T-helper 2 cell treated with Interferon-gamma antibody and Interleukin-4, amounts not matched to agents 100 ng/mL and 5 ng/mL, for 36 hours (primary cell): ENCODE measurements around the gene CDHR3. TPM values are rescaled to one million over a fixed set of nuclear protein-coding genes. Genes with fewer than 3 reads are reported as not detected.

Experiments
- intact Hi-C: fragments of 100-400 bp; cut with micrococcal nuclease; formaldehyde crosslinking; loops from one replicate; pipeline ENCODE4 v1.15.1; 2023
- total RNA-seq: library from RNA; stranded (reverse); gene quantifications from 2 replicates; pipeline ENCODE4 v1.2.3, GENCODE V29; 2022

CDHR3 gene
- total RNA-seq, 1 donor from 2014 or later = 2.7 TPM

- intact Hi-C loops = no loop called here
Observed at GRCh38 chr7:106061301-106061979, 98.4 kb downstream of the CDHR3 start.

- intact Hi-C loops = no loop called here
Observed at GRCh38 chr7:106062006-106062405, 98.9 kb downstream of the CDHR3 start.

GRCh38 chr7:106062521-106062931 lies 99.5 kb downstream of the CDHR3 start:
- intact Hi-C loops = no loop called here

GRCh38 chr7:106063024-106063423 lies 100.0 kb downstream of the CDHR3 start:
- intact Hi-C loops = no loop called here

GRCh38 chr7:106063692-106064091 lies 100.6 kb downstream of the CDHR3 start:
- intact Hi-C loops = no loop called here

GRCh38 chr7:106064316-106064715 lies 101.3 kb downstream of the CDHR3 start:
- intact Hi-C loops = no loop called here

- intact Hi-C loops = no loop called here
Observed at GRCh38 chr7:106064771-106065574, 101.9 kb downstream of the CDHR3 start.

- intact Hi-C loops = no loop called here
Observed at GRCh38 chr7:106065575-106066500, 102.8 kb downstream of the CDHR3 start.

- intact Hi-C loops = no loop called here
Observed at GRCh38 chr7:106067678-106068077, 104.6 kb downstream of the CDHR3 start.

- intact Hi-C loops = no loop called here
Observed at GRCh38 chr7:106068538-106068961, 105.5 kb downstream of the CDHR3 start.

GRCh38 chr7:106068986-106069385 lies 105.9 kb downstream of the CDHR3 start:
- intact Hi-C loops = no loop called here

- intact Hi-C loops = loop anchor here (2.0 to 5.0 kb wide), 4 partner anchors 47 to 593 kb away; partner anchors contain the start of genes CCDC71L and NAMPT
Observed at GRCh38 chr7:106069471-106070200, 106.6 kb downstream of the CDHR3 start.

GRCh38 chr7:106070201-106070551 lies 107.1 kb downstream of the CDHR3 start:
- intact Hi-C loops = loop anchor here (2.0 to 5.0 kb wide), 4 partner anchors 47 to 592 kb away; partner anchors contain the start of genes CCDC71L and NAMPT

GRCh38 chr7:106070567-106071254 lies 107.6 kb downstream of the CDHR3 start:
- intact Hi-C loops = loop anchor here (2.0 to 5.0 kb wide), 4 partner anchors 48 to 592 kb away; partner anchors contain the start of genes CCDC71L and NAMPT

GRCh38 chr7:106071356-106071998 lies 108.4 kb downstream of the CDHR3 start:
- intact Hi-C loops = loop anchor here (2.0 to 5.0 kb wide), 4 partner anchors 49 to 591 kb away; partner anchors contain the start of genes CCDC71L and NAMPT

- intact Hi-C loops = loop anchor here (2.0 to 5.0 kb wide), 4 partner anchors 49 to 590 kb away; partner anchors contain the start of genes CCDC71L and NAMPT
Observed at GRCh38 chr7:106071999-106072714, 109.1 kb downstream of the CDHR3 start.

GRCh38 chr7:106072715-106073091 lies 109.6 kb downstream of the CDHR3 start:
- intact Hi-C loops = loop anchor here (1.0 to 5.0 kb wide), 2 partner anchors 39 to 590 kb away; partner anchors contain the start of gene CCDC71L

GRCh38 chr7:106073701-106074100 lies 110.6 kb downstream of the CDHR3 start:
- intact Hi-C loops = loop anchor here (1.0 to 5.0 kb wide), 2 partner anchors 38 to 589 kb away; partner anchors contain the start of gene CCDC71L
